B cell (primary cell): ENCODE measurements around the gene LY9. TPM values are rescaled to one million over a fixed set of nuclear protein-coding genes. Genes with fewer than 3 reads are reported as not detected.
A peak's percentile ranks its signal among the peaks of the same experiment; 100 is the strongest.

ENCODE experiments used
- ATAC-seq: fragments of 200-7000 bp; cut with Tn5 transposase; one replicate; pipeline ENCODE4 v1.10.0; 2021; ENCODE audit warnings: low read depth, mild to moderate bottlenecking, moderate number of reproducible peaks, moderate library complexity
- CTCF ChIA-PET: fragments of 350-600 bp; sonication (Branson Sonifier 250); formaldehyde crosslinking; loops from one replicate; lab custom pipeline; 2021; ENCODE audit warnings: antibody characterized with exemption, inconsistent platforms; lab: Charles Lee
- POLR2A ChIA-PET: fragments of 350-600 bp; sonication (Branson Sonifier 250); formaldehyde crosslinking; loops from one replicate; lab custom pipeline; 2021; ENCODE audit warnings: antibody characterized with exemption; lab: Charles Lee
- DNase-seq: peaks from one replicate; pipeline ENCODE4 v3.0.0; 2013
- H2AFZ ChIP-seq: 2 replicates; pipeline ENCODE4 v1.6.1; 2012; ENCODE audit warnings: mild to moderate bottlenecking, low read depth, low read length; ENCODE audit not compliant: insufficient read depth, poor library complexity, severe bottlenecking
- H3K27ac ChIP-seq, 2 donors: 1 replicate in 1 of 2; 2 replicates in 1 of 2; pipeline ENCODE4 v1.5.1; 2012 to 2013; ENCODE audit warnings: low read length in 2 of 2, mild to moderate bottlenecking in 2 of 2, moderate library complexity in 1 of 2
- H3K27me3 ChIP-seq, 4 experiments: fragments of 200-600 bp in 1 of 4; sonication (generic) in 1 of 4; replicated peaks in 1 of 4; 1 replicate in 2 of 4; 2 replicates in 2 of 4; pipeline versions ENCODE4 v1.6.1 to v1.7.0; 2013 to 2016; ENCODE audit warnings: low read length in 3 of 4, mild to moderate bottlenecking in 2 of 4, mixed read lengths in 1 of 4, moderate library complexity in 1 of 4; ENCODE audit not compliant: insufficient read depth in 4 of 4, control insufficient read depth in 3 of 4; ENCODE audit errors: control extremely low read depth in 1 of 4
- H3K36me3 ChIP-seq, 2 experiments: replicated peaks in 1 of 2; 1 replicate in 1 of 2; 2 replicates in 1 of 2; pipeline versions ENCODE4 v1.6.1 to v1.7.1; 2013; ENCODE audit warnings: low read length in 1 of 2; ENCODE audit not compliant: insufficient read depth in 2 of 2, control insufficient read depth in 1 of 2; ENCODE audit errors: control extremely low read depth in 1 of 2, extremely low read depth in 1 of 2
- H3K4me1 ChIP-seq, 2 donors: fragments of 200-600 bp in 1 of 2; sonication (generic) in 1 of 2; 1 replicate in 1 of 2; 2 replicates in 1 of 2; pipeline versions ENCODE4 v1.5.1 to v1.6.1; 2013 to 2017; ENCODE audit warnings: low read length in 2 of 2; ENCODE audit not compliant: control insufficient read depth in 2 of 2, insufficient read depth in 2 of 2
- H3K4me2 ChIP-seq: replicated peaks from 2 replicates; pipeline ENCODE3; 2012; ENCODE audit warnings: mild to moderate bottlenecking, low read depth, low read length; ENCODE audit not compliant: poor library complexity, severe bottlenecking
- H3K4me3 ChIP-seq, 5 experiments: fragments of 200-600 bp in 1 of 5; sonication (generic) in 1 of 5; 1 replicate in 3 of 5; 2 replicates in 2 of 5; pipeline versions ENCODE4 v1.5.1 to v1.7.0; 2011 to 2016; ENCODE audit warnings: low read length in 4 of 5, mild to moderate bottlenecking in 4 of 5, low read depth in 2 of 5, control low read depth in 1 of 5, moderate library complexity in 1 of 5; ENCODE audit not compliant: insufficient read depth in 1 of 5; ENCODE audit errors: control extremely low read depth in 1 of 5, extremely low read depth in 1 of 5
- H3K79me2 ChIP-seq: fragments of 200-600 bp; sonication (generic); one replicate; pipeline ENCODE4 v1.6.0; 2016; ENCODE audit warnings: low read length; ENCODE audit not compliant: control insufficient read depth, insufficient read depth
- H3K9ac ChIP-seq: fragments of 200-600 bp; sonication (generic); 2 replicates; pipeline ENCODE4 v1.6.1; 2017; ENCODE audit warnings: mild to moderate bottlenecking, low read length, moderate library complexity
- H3K9me3 ChIP-seq, 3 donors: one replicate each; pipeline versions ENCODE4 v1.6.1 to v1.7.1; 2013; ENCODE audit warnings: low read length in 2 of 3; ENCODE audit not compliant: control insufficient read depth in 2 of 3, insufficient read depth in 1 of 3; ENCODE audit errors: control extremely low read depth in 1 of 3
- H4K20me1 ChIP-seq: 2 replicates; pipeline ENCODE4 v1.6.0; 2012; ENCODE audit warnings: mild to moderate bottlenecking, low read length; ENCODE audit not compliant: insufficient read depth, control insufficient read depth, poor library complexity, severe bottlenecking
- H3K27ac Mint-ChIP-seq: one replicate; pipeline ENCODE4 v1.8.0; 2021; ENCODE audit warnings: mixed read lengths
- H3K27me3 Mint-ChIP-seq: one replicate; pipeline ENCODE4 v1.8.0; 2021; ENCODE audit warnings: mixed read lengths
- H3K4me1 Mint-ChIP-seq: one replicate; pipeline ENCODE4 v1.8.0; 2021; ENCODE audit warnings: mixed read lengths
- H3K4me3 Mint-ChIP-seq: one replicate; pipeline ENCODE4 v1.8.0; 2021; ENCODE audit warnings: mixed read lengths
- H3K9me3 Mint-ChIP-seq: one replicate; pipeline ENCODE4 v1.8.0; 2022; ENCODE audit warnings: mixed read lengths; ENCODE audit not compliant: insufficient read depth
- EZH2 ChIP-seq: IDR thresholded peaks from 2 replicates; pipeline ENCODE4 v1.6.1; 2012; ENCODE audit warnings: borderline replicate concordance, low read depth, mild to moderate bottlenecking, moderate library complexity, low read length; ENCODE audit not compliant: insufficient read depth, poor library complexity, severe bottlenecking
- WGBS: methylation state at CpG from one replicate; pipeline ENCODE4 v1.1.5; 2013; ENCODE audit warnings: missing lambda C conversion rate; ENCODE audit not compliant: insufficient coverage; 5-methylcytosine and 5-hydroxymethylcytosine counted together
- intact Hi-C: fragments of 100-400 bp; cut with micrococcal nuclease; formaldehyde crosslinking; loops from one replicate; pipeline ENCODE4 v1.10.0; 2022
- polyA plus RNA-seq: library from polyadenylated mRNA; depleted of rRNA; stranded (reverse); fragments of >200 nt; gene quantifications from 2 replicates; pipeline ENCODE4 v1.2.3, GENCODE V29; 2012
- total RNA-seq, 2 donors: library from RNA; stranded (reverse); fragments of 120-200 nt in 1 of 2; gene quantifications; 1 replicate in 1 of 2; 2 replicates in 1 of 2; pipeline versions ENCODE4 v1.2.3 to v1.2.4, GENCODE V29; 2013 to 2022
- TF ChIP-seq, protein P1 (sequence below): fragments of 200-600 bp; IDR thresholded peaks from one replicate; pipeline ENCODE4 v1.8.0; 2022; ENCODE audit warnings: antibody characterized with exemption, mild to moderate bottlenecking

LY9 gene
- total and polyA plus RNA-seq, 2 donors (not counting 1 experiment from before 2014, with no cell fraction given) = 252 to 365 TPM

DNA sequence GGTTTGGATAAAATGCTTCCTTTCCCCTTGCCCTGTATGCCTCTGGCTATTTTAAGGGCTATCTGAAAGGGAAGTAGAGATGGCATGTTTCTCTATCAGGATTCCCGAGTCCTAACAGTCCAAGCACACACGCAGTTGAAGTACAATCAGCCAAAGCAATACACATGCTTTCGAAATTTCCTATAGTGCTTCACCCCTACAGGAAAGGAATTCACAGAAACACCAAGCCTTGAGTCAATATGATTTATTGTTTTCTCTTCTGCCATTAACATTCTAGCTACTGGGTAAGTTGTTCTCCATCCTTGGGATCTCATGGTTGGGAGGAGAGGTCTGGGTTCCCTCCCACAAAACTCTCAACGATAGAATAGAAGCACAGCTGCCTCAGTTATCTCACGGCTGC is 80.3 kb downstream of the LY9 start:
- intact Hi-C loops = no loop called here
- CTCF ChIA-PET = interaction anchor here (1.1 to 1.5 kb wide), 2 partner anchors 12 to 32 kb away, joined by 3 read pairs; no protein-coding TSS in a partner anchor
- WGBS = no CpG with 5 or more reads among the region's 5 CpGs
- peaks cover 10% of the 10 kb centered on the region for H3K4me1 Mint-ChIP-seq
- no peaks in the 10 kb centered on the region for H3K4me1 ChIP-seq
- H2AFZ ChIP-seq = no peak overlapping the region
- H3K9me3 ChIP-seq = no peaks in the 10 kb centered on the region
- POLR2A ChIA-PET = no interaction called here
- H3K27ac Mint-ChIP-seq = no peak overlapping the region
- no peaks in the 10 kb centered on the region for H3K9me3 Mint-ChIP-seq
- H3K79me2 ChIP-seq = no peaks in the 10 kb centered on the region
- no peak for ATAC-seq
- no peak overlapping the region for H3K4me3 ChIP-seq
- H3K27ac ChIP-seq = no peak overlapping the region
- DNase-seq = no peak
- no peak overlapping the region for H3K9ac ChIP-seq
- H3K27me3 ChIP-seq = no peaks in the 10 kb centered on the region
- H3K27me3 Mint-ChIP-seq = peaks cover 6% of the 10 kb centered on the region
- no peaks in the 10 kb centered on the region for H3K36me3 ChIP-seq
- no peak for TF ChIP-seq EZH2
- TF ChIP-seq, protein P1, sequence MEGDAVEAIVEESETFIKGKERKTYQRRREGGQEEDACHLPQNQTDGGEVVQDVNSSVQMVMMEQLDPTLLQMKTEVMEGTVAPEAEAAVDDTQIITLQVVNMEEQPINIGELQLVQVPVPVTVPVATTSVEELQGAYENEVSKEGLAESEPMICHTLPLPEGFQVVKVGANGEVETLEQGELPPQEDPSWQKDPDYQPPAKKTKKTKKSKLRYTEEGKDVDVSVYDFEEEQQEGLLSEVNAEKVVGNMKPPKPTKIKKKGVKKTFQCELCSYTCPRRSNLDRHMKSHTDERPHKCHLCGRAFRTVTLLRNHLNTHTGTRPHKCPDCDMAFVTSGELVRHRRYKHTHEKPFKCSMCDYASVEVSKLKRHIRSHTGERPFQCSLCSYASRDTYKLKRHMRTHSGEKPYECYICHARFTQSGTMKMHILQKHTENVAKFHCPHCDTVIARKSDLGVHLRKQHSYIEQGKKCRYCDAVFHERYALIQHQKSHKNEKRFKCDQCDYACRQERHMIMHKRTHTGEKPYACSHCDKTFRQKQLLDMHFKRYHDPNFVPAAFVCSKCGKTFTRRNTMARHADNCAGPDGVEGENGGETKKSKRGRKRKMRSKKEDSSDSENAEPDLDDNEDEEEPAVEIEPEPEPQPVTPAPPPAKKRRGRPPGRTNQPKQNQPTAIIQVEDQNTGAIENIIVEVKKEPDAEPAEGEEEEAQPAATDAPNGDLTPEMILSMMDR = no peak
- no peak overlapping the region for H3K4me3 Mint-ChIP-seq
- no peaks in the 10 kb centered on the region for H4K20me1 ChIP-seq
- no peak overlapping the region for H3K4me2 ChIP-seq

DNA sequence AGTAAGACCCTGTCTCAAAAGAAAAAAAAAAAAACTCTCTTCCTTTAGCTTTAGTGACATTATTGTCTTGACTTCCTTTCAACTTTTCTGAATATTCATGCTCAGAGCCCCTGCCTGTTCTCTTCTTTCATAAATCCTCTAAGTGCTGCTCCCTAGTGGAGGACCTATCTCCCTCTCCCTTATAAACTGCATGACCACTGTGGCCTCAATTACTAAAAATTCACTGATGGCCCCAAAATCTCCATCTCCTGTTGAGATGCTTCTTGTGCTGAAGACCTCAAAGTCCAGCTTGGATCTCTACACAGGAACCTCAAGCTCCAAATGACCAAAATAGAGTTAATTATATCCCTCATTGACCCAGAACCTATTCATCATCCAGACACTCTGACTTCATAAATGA is 81.2 kb downstream of the LY9 start:
- no peak overlapping the region for H2AFZ ChIP-seq
- no peak overlapping the region for H3K27ac Mint-ChIP-seq
- ATAC-seq (no peak), DNase-seq (peak; percentile 33)
- no peak overlapping the region for H3K9ac ChIP-seq
- intact Hi-C loops = no loop called here
- no peak overlapping the region for H3K27ac ChIP-seq
- H3K79me2 ChIP-seq = no peaks in the 10 kb centered on the region
- TF ChIP-seq, protein P1 = peak; percentile 27
- no peak for TF ChIP-seq EZH2
- H3K36me3 ChIP-seq = no peaks in the 10 kb centered on the region
- ChIA-PET POLR2A (no interaction called here), CTCF (interaction anchor here (0.7 to 1.5 kb wide), 5 partner anchors 9 to 193 kb away, joined by 3 read pairs; partner anchors contain the start of gene ARHGAP30)
- H3K4me3 Mint-ChIP-seq = no peak overlapping the region
- H3K9me3 ChIP-seq = no peaks in the 10 kb centered on the region
- no peaks in the 10 kb centered on the region for H3K27me3 ChIP-seq
- H3K27me3 Mint-ChIP-seq = peaks cover 6% of the 10 kb centered on the region
- no peaks in the 10 kb centered on the region for H3K4me1 ChIP-seq
- H3K4me3 ChIP-seq = no peak overlapping the region
- H3K4me1 Mint-ChIP-seq = peaks cover 10% of the 10 kb centered on the region
- H4K20me1 ChIP-seq = no peaks in the 10 kb centered on the region
- H3K4me2 ChIP-seq = no peak overlapping the region
- H3K9me3 Mint-ChIP-seq = no peaks in the 10 kb centered on the region

Other genes with a start within 250 kb of the LY9 start
- gene CD84, start 216.7 kb upstream of the LY9 start, total RNA-seq = 58.5 and 63.9 TPM in 2 replicates
- 19.8 and 20.4 TPM in 2 replicates for gene CD84, start 216.7 kb upstream of the LY9 start, polyA plus RNA-seq
- gene SLAMF1, start 149.1 kb upstream of the LY9 start, total RNA-seq = 42.3 and 45.6 TPM in 2 replicates
- gene SLAMF1, start 149.1 kb upstream of the LY9 start, polyA plus RNA-seq = 19.2 and 20.7 TPM in 2 replicates
- 252 and 255 TPM in 2 replicates for gene CD48, start 84.4 kb upstream of the LY9 start, total RNA-seq
- gene CD48, start 84.4 kb upstream of the LY9 start, polyA plus RNA-seq = 422 and 428 TPM in 2 replicates
- 51.6 and 52.6 TPM in 2 replicates for gene SLAMF7, start 56.9 kb upstream of the LY9 start, total RNA-seq
- 12.4 and 13.1 TPM in 2 replicates for gene SLAMF7, start 56.9 kb upstream of the LY9 start, polyA plus RNA-seq
- gene CD244, start 66.7 kb downstream of the LY9 start, total RNA-seq = 0.15 TPM in 1 of 2 replicates, not detected in the other
- gene CD244, start 66.7 kb downstream of the LY9 start, polyA plus RNA-seq = 0.31 and 0.69 TPM in 2 replicates
- not detected in 2 replicates for gene ITLN1, start 89.0 kb downstream of the LY9 start, total RNA-seq
- gene ITLN1, start 89.0 kb downstream of the LY9 start, polyA plus RNA-seq = not detected in 2 replicates
- gene ITLN2, start 158.6 kb downstream of the LY9 start, total RNA-seq = not detected in 2 replicates
- gene ITLN2, start 158.6 kb downstream of the LY9 start, polyA plus RNA-seq = not detected in 2 replicates
- 12.8 and 16.4 TPM in 2 replicates for gene F11R, start 225.0 kb downstream of the LY9 start, total RNA-seq
- gene F11R, start 225.0 kb downstream of the LY9 start, polyA plus RNA-seq = 17.3 and 52.4 TPM in 2 replicates
- gene TSTD1, start 242.8 kb downstream of the LY9 start, total RNA-seq = 85.6 and 94.4 TPM in 2 replicates
- gene TSTD1, start 242.8 kb downstream of the LY9 start, polyA plus RNA-seq = 242 and 295 TPM in 2 replicates
- gene USF1, start 249.8 kb downstream of the LY9 start, total RNA-seq = 192 and 196 TPM in 2 replicates
- gene USF1, start 249.8 kb downstream of the LY9 start, polyA plus RNA-seq = 249 and 334 TPM in 2 replicates